ENCODE measurements around the gene GTF3A. TPM values are rescaled to one million over a fixed set of nuclear protein-coding genes. Genes with fewer than 3 reads are reported as not detected.

GTF3A gene
- 100 to 1,000 TPM; 181 to 263 (median 206) TPM for total RNA-seq

GRCh38 chr13:27424246-27425157 is at the start of gene GTF3A:
GTF3A (plus strand) TSS chr13:27424619.
- no peak for TF ChIP-seq CTCF (IDR thresholded peaks at IDR 0.05; ENCODE audit: low read depth)

GRCh38 chr13:27374650-27375049 is 49.8 kb upstream of the GTF3A start:
- TF ChIP-seq CTCF (IDR thresholded peaks at IDR 0.05; ENCODE audit: low read depth): no peak

- TF ChIP-seq CTCF (IDR thresholded peaks at IDR 0.05; ENCODE audit: low read depth): no peak
Measured at GRCh38 chr13:27375686-27376326, 48.6 kb upstream of the GTF3A start.

- TF ChIP-seq CTCF (IDR thresholded peaks at IDR 0.05; ENCODE audit: low read depth): no peak
Measured at GRCh38 chr13:27379126-27379525, 45.3 kb upstream of the GTF3A start.

GRCh38 chr13:27379694-27380641 is 44.5 kb upstream of the GTF3A start:
- no peak for TF ChIP-seq CTCF (IDR thresholded peaks at IDR 0.05; ENCODE audit: low read depth)

GRCh38 chr13:27381601-27382000 is 42.8 kb upstream of the GTF3A start:
- TF ChIP-seq CTCF (IDR thresholded peaks at IDR 0.05; ENCODE audit: low read depth): no peak
